HG03196 (cell line): Measurements from ENCODE around the gene PIGW.
A peak's percentile ranks its signal among the peaks of the same experiment; 100 is the strongest.

Experiments
- ATAC-seq: cut with Tn5 transposase; IDR thresholded peaks from one replicate; pipeline ENCODE4 v1.9.1; 2021; ENCODE audit not compliant: unreplicated experiment

PIGW gene

GRCh38 chr17:36545465-36546417 lies 11.0 kb downstream of the PIGW start:
- ATAC-seq, result peak; percentile 56

- no peak for ATAC-seq
These were observed 11.8 kb downstream of the PIGW start for GRCh38 chr17:36546418-36547093.

- no peak for ATAC-seq
These were observed 13.0 kb downstream of the PIGW start for GRCh38 chr17:36547776-36548175.

DNA sequence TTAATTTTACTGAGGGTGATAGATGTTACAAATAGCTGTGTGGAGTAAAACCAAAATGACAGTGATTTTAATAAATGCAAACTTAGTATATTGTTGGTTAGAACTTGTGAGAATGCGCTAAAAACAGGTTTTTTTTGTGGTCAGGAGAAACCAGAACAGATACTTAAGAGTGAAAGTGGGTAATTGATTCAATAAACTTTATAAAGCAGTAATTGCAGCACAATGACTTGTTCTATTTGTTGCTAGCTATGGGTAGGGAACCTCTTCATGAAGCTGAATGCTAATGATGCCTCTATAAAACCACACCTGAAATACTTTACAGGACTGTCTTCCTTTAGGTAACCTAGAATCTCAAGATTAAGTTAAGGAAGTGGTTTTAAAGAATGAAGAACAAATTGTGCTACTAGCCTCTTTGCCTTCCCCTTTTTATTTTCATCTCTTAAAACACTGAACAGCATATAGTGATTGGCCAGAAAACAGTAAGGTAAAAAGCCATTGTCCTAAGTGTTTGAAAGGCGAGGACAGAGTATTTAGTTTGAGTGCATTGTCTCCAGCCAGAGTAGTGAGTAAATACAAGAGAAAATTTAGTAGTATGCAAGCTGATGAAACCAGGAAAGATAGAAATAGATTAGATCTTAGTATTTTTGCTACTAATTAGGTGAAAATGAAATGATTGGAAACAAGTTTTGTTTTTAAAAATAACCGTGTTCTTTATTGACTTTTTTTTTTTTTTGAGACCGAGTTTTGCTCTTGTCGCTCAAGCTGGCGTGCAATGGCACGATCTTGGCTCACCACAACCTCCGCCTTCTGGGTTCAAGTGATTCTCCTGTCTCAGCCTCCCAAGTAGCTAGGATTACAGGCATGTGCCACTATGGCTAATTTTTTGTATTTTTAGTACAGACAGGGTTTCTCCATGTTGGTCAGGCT lies 16.0 kb downstream of the PIGW start:
- ATAC-seq, result no peak

DNA sequence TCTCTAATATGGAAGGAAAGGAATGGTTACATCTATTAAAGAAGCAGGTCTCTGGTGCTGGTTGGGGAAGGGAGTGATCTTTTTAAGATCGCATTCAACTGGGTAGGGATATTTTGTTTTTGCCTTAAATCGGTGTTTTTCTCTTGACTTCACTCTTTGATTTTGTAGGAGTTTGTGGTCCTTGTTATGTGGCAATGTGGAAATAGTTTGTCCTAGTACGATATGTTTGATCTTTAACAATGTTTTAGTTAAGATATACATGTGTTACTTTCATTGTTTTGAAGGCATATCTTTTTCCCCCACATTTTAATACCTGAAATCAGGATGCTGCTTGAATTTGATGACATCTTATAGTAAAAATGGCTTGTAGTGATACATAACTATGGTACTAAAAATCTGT lies 18.7 kb downstream of the PIGW start:
- ATAC-seq, result no peak

DNA sequence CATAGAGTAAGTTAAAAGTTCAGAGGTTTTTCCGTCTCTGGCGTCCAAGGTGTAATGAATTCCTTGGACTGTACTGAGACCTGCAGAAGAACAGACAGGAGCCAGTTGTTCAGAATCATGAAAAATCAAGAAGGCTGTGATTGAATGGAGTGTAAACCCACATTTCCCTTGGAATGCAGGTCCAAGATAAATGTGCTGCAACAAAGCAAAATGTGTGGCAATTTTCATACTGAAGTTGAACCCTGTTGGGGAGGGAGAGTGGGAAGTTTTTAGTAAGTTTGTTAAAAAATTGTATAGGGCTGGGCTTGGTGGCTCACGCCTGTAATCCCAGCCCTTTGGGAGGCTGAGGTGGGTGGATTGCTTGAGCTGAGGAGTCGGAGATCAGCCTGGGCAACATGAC lies 31.3 kb downstream of the PIGW start:
- no peak for ATAC-seq

DNA sequence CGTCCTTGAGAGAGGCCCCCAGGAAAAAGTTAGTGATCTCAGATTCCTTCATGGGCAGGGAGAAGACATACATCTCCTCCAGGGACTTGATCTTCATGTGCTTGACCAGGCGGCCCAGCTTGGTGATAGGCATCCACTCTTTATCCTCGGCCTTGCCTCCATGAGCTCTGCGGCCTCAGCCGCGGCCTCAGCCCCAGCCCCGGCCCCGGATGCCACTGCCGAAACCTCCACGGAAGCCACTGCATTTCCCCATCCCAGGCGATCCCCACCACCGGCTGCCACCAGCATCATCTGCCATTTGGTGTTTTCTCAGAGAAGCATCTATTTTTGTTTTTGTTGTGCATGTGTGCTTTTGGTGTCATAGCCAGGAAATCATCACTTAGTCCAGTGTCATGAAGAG lies 40.2 kb downstream of the PIGW start:
- no peak for ATAC-seq

DNA sequence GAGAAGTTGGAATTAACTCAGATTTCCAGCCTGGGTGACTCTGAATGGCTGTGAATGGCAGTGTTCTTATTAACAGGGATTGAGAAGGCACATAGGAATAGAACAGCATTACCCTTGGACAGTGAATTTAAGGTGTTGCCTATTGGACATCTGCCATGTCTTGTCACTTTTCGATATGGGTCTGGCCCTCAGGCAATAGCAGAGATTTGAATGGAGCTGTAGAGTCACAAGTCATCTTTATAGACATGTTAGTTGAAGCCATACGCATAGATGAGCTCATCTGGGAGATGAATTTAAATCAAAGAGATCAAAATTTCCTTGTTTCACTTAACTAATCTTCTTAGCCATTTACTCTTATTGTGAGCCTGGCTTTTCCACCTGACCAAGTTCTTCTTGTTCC lies 42.0 kb downstream of the PIGW start:
- no peak for ATAC-seq

DNA sequence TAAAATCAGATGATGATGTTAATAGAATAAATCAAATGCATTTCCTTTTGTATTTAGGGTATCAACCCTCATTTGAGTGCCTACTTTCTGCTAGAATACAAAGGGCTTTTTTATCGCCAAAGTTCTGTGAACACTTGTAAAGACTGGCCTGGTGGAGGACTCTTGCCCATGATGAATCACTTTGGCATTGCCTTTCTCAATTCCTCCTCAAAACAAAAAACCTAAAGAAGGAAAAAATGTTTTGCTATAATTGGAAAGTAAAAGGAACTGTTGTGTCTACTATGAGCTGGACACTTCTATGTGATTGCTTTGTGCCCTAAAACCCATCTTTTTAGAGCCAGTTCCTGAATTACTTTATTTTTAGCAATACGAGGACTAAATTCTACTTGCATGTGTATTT lies 43.9 kb downstream of the PIGW start:
- ATAC-seq, result no peak

- ATAC-seq, result no peak
These were observed 49.0 kb downstream of the PIGW start for GRCh38 chr17:36583787-36584186.

GRCh38 chr17:36586138-36586537 lies 51.4 kb downstream of the PIGW start:
- ATAC-seq, result no peak
